HEK293 (cell line): ENCODE data around the gene SLC2A9.

ENCODE experiments used
- CTCF ChIA-PET: fragments of 350-600 bp; formaldehyde crosslinking; extraction: SDS; loops from one replicate; lab custom pipeline; 2021; ENCODE audit warnings: antibody characterized with exemption; lab: Yijun Ruan, JAX
- POLR2A ChIA-PET: fragments of 300-600 bp; formaldehyde crosslinking; extraction: SDS; loops from one replicate; lab custom pipeline; 2020; ENCODE audit warnings: antibody characterized with exemption, inconsistent platforms; lab: Yijun Ruan, JAX
- H3K27ac ChIP-seq: fragments of 200-500 bp; sonication (Bioruptor generic); 2 replicates; pipeline ENCODE4 v1.5.1; 2014; ENCODE audit warnings: low read depth, low read length, control low read depth, inconsistent platforms; ENCODE audit errors: extremely low read depth
- H3K36me3 ChIP-seq, 2 experiments: fragments of 200-500 bp in 1 of 2; sonication (Bioruptor generic) in 1 of 2; 1 replicate in 1 of 2; 2 replicates in 1 of 2; pipeline ENCODE4 v1.5.1; 2014 to 2017; ENCODE audit warnings: inconsistent platforms in 2 of 2, low read length in 2 of 2; ENCODE audit not compliant: control insufficient read depth in 2 of 2, insufficient read depth in 1 of 2
- H3K4me1 ChIP-seq: fragments of 200-500 bp; sonication (Bioruptor generic); 2 replicates; pipeline ENCODE4 v1.5.1; 2014; ENCODE audit warnings: mild to moderate bottlenecking, low read length, inconsistent platforms; ENCODE audit not compliant: control insufficient read depth, insufficient read depth
- H3K4me3 ChIP-seq: 2 replicates; pipeline ENCODE4 v1.5.1; 2011; ENCODE audit warnings: low read depth, mild to moderate bottlenecking, control low read depth, low read length, moderate library complexity
- H3K9me3 ChIP-seq: fragments of 200-500 bp; sonication (Bioruptor generic); 2 replicates; pipeline ENCODE4 v1.5.1; 2014; ENCODE audit warnings: low read depth, low read length, inconsistent platforms; ENCODE audit not compliant: control insufficient read depth, insufficient read depth
- OSR2 ChIP-seq: fragments of 450-650 bp; formaldehyde crosslinking; IDR thresholded peaks from 2 replicates; pipeline ENCODE4 v1.5.1; 2016; ENCODE audit warnings: missing biosample characterization, missing genetic modification characterization
- PRDM10 ChIP-seq: fragments of 450-650 bp; formaldehyde crosslinking; IDR thresholded peaks from 2 replicates; pipeline ENCODE4 v1.5.1; 2016; ENCODE audit warnings: missing biosample characterization, missing genetic modification characterization
- SP3 ChIP-seq: fragments of 450-650 bp; formaldehyde crosslinking; IDR thresholded peaks from 2 replicates; pipeline ENCODE4 v1.5.1; 2016; ENCODE audit warnings: missing biosample characterization, missing genetic modification characterization
- ZBTB21 ChIP-seq: fragments of 450-650 bp; formaldehyde crosslinking; IDR thresholded peaks from 2 replicates; pipeline ENCODE4 v1.5.1; 2017; ENCODE audit warnings: missing biosample characterization, missing genetic modification characterization
- ZBTB26 ChIP-seq: fragments of 450-650 bp; formaldehyde crosslinking; optimal IDR thresholded peaks from 2 replicates; pipeline ENCODE3; 2016; ENCODE audit warnings: missing biosample characterization, mild to moderate bottlenecking, missing genetic modification characterization
- ZBTB6 ChIP-seq: fragments of 450-650 bp; formaldehyde crosslinking; IDR thresholded peaks from 2 replicates; pipeline ENCODE4 v1.5.1; 2017; ENCODE audit warnings: missing biosample characterization, missing genetic modification characterization
- ZFP3 ChIP-seq: fragments of 450-650 bp; formaldehyde crosslinking; IDR thresholded peaks from 2 replicates; pipeline ENCODE4 v1.5.1; 2016; ENCODE audit warnings: low read depth, missing biosample characterization, missing genetic modification characterization
- ZNF157 ChIP-seq: fragments of 450-650 bp; formaldehyde crosslinking; IDR thresholded peaks from 2 replicates; pipeline ENCODE4 v1.5.1; 2016; ENCODE audit warnings: missing biosample characterization, missing genetic modification characterization
- ZNF16 ChIP-seq: fragments of 450-650 bp; formaldehyde crosslinking; IDR thresholded peaks from 2 replicates; pipeline ENCODE4 v1.5.1; 2016; ENCODE audit warnings: low read depth, missing biosample characterization, missing genetic modification characterization
- ZNF280D ChIP-seq: fragments of 450-650 bp; formaldehyde crosslinking; IDR thresholded peaks from 2 replicates; pipeline ENCODE4 v1.5.1; 2016; ENCODE audit warnings: missing biosample characterization, missing genetic modification characterization
- ZNF292 ChIP-seq: fragments of 450-650 bp; formaldehyde crosslinking; IDR thresholded peaks from 2 replicates; pipeline ENCODE4 v1.5.1; 2016; ENCODE audit warnings: low read depth, missing biosample characterization, missing genetic modification characterization, borderline replicate concordance
- ZNF514 ChIP-seq: fragments of 450-650 bp; formaldehyde crosslinking; IDR thresholded peaks from 2 replicates; pipeline ENCODE4 v1.5.1; 2016; ENCODE audit warnings: missing biosample characterization, missing genetic modification characterization
- ZNF529 ChIP-seq: fragments of 450-650 bp; formaldehyde crosslinking; IDR thresholded peaks from 2 replicates; pipeline ENCODE4 v1.5.1; 2017; ENCODE audit warnings: missing genetic modification characterization, missing biosample characterization; ENCODE audit not compliant: insufficient replicate concordance
- ZNF664 ChIP-seq: fragments of 450-650 bp; formaldehyde crosslinking; IDR thresholded peaks from 2 replicates; pipeline ENCODE4 v1.5.1; 2016; ENCODE audit warnings: missing biosample characterization, missing genetic modification characterization
- ZNF701 ChIP-seq: fragments of 450-650 bp; formaldehyde crosslinking; IDR thresholded peaks from 2 replicates; pipeline ENCODE4 v1.5.1; 2016; ENCODE audit warnings: missing biosample characterization, missing genetic modification characterization
- ZNF776 ChIP-seq: fragments of 450-650 bp; formaldehyde crosslinking; IDR thresholded peaks from 2 replicates; pipeline ENCODE4 v1.5.0; 2017; ENCODE audit warnings: missing biosample characterization, missing genetic modification characterization, borderline replicate concordance
- ZNF785 ChIP-seq: fragments of 450-650 bp; formaldehyde crosslinking; IDR thresholded peaks from 2 replicates; pipeline ENCODE4 v1.5.1; 2016; ENCODE audit warnings: missing biosample characterization, missing genetic modification characterization
- ZNF792 ChIP-seq: fragments of 450-650 bp; formaldehyde crosslinking; IDR thresholded peaks from 2 replicates; pipeline ENCODE4 v1.5.1; 2016; ENCODE audit warnings: missing biosample characterization, missing genetic modification characterization

SLC2A9 gene

GRCh38 chr4:9849538-9849920, 171.8 kb downstream of the SLC2A9 start:
- Histone ChIP-seq H3K4me1 (no peaks in the 10 kb centered on the region), H3K27ac (no peak overlapping the region), H3K9me3 (no peaks in the 10 kb centered on the region), H3K4me3 (no peak overlapping the region), H3K36me3 (no peaks in the 10 kb centered on the region)
- POLR2A ChIA-PET: no interaction called here
- CTCF ChIA-PET: no interaction called here
- TF ChIP-seq ZBTB6 (tag by site-specific recombination): no peak
- TF ChIP-seq, all 188 proteins: peak for 0

- Histone ChIP-seq H3K4me1 (no peaks in the 10 kb centered on the region), H3K9me3 (no peaks in the 10 kb centered on the region), H3K27ac (no peak overlapping the region), H3K4me3 (no peak overlapping the region), H3K36me3 (no peaks in the 10 kb centered on the region)
- TF ChIP-seq ZNF664 (tag by site-specific recombination) (no peak), ZBTB26 (tag by site-specific recombination) (no peak), ZNF157 (tag by site-specific recombination) (no peak), ZNF292 (tag by site-specific recombination) (no peak), SP3 (tag by site-specific recombination) (no peak), ZNF701 (tag by site-specific recombination) (no peak), ZNF514 (tag by site-specific recombination) (no peak), ZNF280D (tag by site-specific recombination) (no peak), ZNF16 (tag by site-specific recombination) (no peak), ZNF776 (tag by site-specific recombination) (no peak), ZBTB21 (tag by site-specific recombination) (no peak), OSR2 (no peak), ZNF529 (tag by site-specific recombination) (no peak), ZFP3 (tag by site-specific recombination) (no peak), ZNF785 (tag by site-specific recombination) (no peak), ZNF792 (tag by site-specific recombination) (no peak), PRDM10 (tag by site-specific recombination) (no peak)
- CTCF ChIA-PET: no interaction called here
- POLR2A ChIA-PET: no interaction called here
Observed at GRCh38 chr4:9847968-9848748, 173.1 kb downstream of the SLC2A9 start.
